ENCODE results near the gene HELZ.
A peak's percentile ranks its signal among the peaks of the same experiment; 100 is the strongest.

Gene HELZ

DNA sequence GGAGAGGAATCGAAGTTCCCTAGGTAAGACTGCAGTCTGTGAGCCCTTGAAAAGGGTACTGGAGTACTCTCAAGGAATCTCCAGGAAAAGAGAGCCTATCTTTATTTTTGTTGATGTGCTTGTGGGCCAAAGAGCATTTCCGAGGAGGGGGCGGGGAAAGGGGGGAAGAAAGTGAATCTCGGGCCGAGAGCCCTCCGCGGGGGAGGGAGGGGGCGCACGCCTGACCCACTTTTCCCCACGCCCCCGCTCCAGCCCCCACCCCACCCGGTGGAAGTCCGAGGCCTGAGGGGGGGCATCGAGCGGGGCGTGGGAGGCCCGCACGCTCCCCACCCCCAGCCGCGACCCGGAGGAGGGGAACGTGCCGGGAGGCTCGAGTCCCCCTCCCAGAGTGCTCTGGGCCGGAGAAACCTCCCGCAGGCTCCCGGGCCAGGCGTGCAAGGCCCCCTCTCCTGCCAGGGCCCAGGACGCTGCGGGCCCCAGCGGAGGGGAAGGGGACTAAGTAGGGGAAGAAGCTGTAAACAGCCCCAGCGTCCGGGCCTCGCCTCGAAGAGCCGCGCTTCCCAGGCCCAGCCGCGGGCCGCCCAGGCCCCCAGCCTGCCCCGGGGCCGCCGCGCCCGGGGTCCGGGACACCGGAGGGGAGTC lies 444 bp downstream of the HELZ start:
- Histone ChIP-seq H3K79me1 (ENCODE audit: low read length) (peaks cover 13% of the 10 kb centered on the region), H3K4me2 (ENCODE audit: low read length) (peak overlapping the region; percentile 67), H4K8ac (ENCODE audit: low read depth, low read length) (peak overlapping the region; percentile 92), H3K9ac (ENCODE audit: low read length) (peak overlapping the region; percentile 99), H3K27ac (ENCODE audit: low read depth, low read length) (peak overlapping the region; percentile 61), H2BK5ac (ENCODE audit: low read depth, low read length, poor library complexity) (peak overlapping the region; percentile 92), H4K91ac (ENCODE audit: low read depth, low read length) (peak overlapping the region; percentile 92), H2AK5ac (ENCODE audit: low read length) (peak overlapping the region; percentile 91), H3K9me3 (ENCODE audit: insufficient read depth, low read depth, low read length) (no peaks in the 10 kb centered on the region), H3K79me2 (ENCODE audit: control insufficient read depth, insufficient read depth, low read length, poor library complexity) (peaks cover 11% of the 10 kb centered on the region), H3K4me1 (ENCODE audit: control insufficient read depth in 1 of 2, insufficient read depth in 2 of 2, low read length in 2 of 2) (peaks cover 0 to 3% of the 10 kb centered on the region in 2 experiments), H3K14ac (ENCODE audit: low read length) (peak overlapping the region; percentile 90), H3K36me3 (ENCODE audit: control insufficient read depth in 1 of 2, insufficient read depth in 2 of 2, low read length in 2 of 2) (no peaks in the 10 kb centered on the region), H3K4ac (ENCODE audit: low read depth, low read length) (peak overlapping the region; percentile 98), H3K4me3 (ENCODE audit: low read depth, low read length) (peak overlapping the region; percentile 94), H3K27me3 (ENCODE audit: insufficient read depth, low read length) (no peaks in the 10 kb centered on the region), H4K12ac (ENCODE audit: low read depth, low read length) (peak overlapping the region; percentile 80), H3K18ac (ENCODE audit: low read length) (peak overlapping the region; percentile 98), H3K23ac (ENCODE audit: low read length) (no peak overlapping the region), H2AFZ (ENCODE audit: insufficient read depth, low read length, poor library complexity) (peak overlapping the region; percentile 93), H2BK120ac (ENCODE audit: insufficient read depth, low read length, poor library complexity) (peak overlapping the region; percentile 81), H2BK12ac (ENCODE audit: low read length) (peak overlapping the region; percentile 44)
- no peak for DNase-seq
- no CpG with 5 or more reads among the region's 47 CpGs for WGBS (ENCODE audit: extremely low coverage, insufficient coverage, insufficient read length)

DNA sequence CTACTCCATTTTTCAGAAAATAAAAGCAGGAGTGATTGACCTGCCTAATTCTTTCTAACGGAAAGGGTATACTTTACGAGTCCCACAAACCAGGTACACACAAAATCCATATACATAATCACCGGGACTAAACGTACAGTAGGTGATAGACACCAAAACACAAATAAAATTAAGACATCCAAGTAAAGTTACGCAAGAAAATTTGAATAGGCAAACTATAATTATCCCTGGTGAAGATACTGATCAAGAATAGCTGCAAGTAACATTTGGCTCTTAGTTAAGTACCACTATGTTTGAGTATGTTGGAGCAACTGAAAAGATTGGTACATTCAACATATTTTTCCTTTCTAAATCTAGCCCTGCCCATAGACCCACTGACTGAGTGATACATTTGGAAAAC lies 1.7 kb downstream of the HELZ start:
- peak in 1 of 2 donors; percentile 18 for DNase-seq
- no peak overlapping the region for H4K12ac ChIP-seq (ENCODE audit: low read depth, low read length)
- H3K79me2 ChIP-seq (ENCODE audit: control insufficient read depth, insufficient read depth, low read length, poor library complexity): peaks cover 11% of the 10 kb centered on the region
- peaks cover 0 to 3% of the 10 kb centered on the region in 2 experiments for H3K4me1 ChIP-seq (ENCODE audit: control insufficient read depth in 1 of 2, insufficient read depth in 2 of 2, low read length in 2 of 2)
- H2AK5ac ChIP-seq (ENCODE audit: low read length): no peak overlapping the region
- no peak overlapping the region for H3K14ac ChIP-seq (ENCODE audit: low read length)
- no peak overlapping the region for H2BK5ac ChIP-seq (ENCODE audit: low read depth, low read length, poor library complexity)
- H4K91ac ChIP-seq (ENCODE audit: low read depth, low read length): no peak overlapping the region
- H4K8ac ChIP-seq (ENCODE audit: low read depth, low read length): no peak overlapping the region
- H3K18ac ChIP-seq (ENCODE audit: low read length): no peak overlapping the region
- no peak overlapping the region for H3K4me2 ChIP-seq (ENCODE audit: low read length)
- H3K23ac ChIP-seq (ENCODE audit: low read length): no peak overlapping the region
- H3K4me3 ChIP-seq (ENCODE audit: low read depth, low read length): no peak overlapping the region
- H3K27me3 ChIP-seq (ENCODE audit: insufficient read depth, low read length): no peaks in the 10 kb centered on the region
- no peak overlapping the region for H2BK12ac ChIP-seq (ENCODE audit: low read length)
- H3K4ac ChIP-seq (ENCODE audit: low read depth, low read length): no peak overlapping the region
- no peak overlapping the region for H2AFZ ChIP-seq (ENCODE audit: insufficient read depth, low read length, poor library complexity)
- H3K79me1 ChIP-seq (ENCODE audit: low read length): peaks cover 13% of the 10 kb centered on the region
- no peak overlapping the region for H3K27ac ChIP-seq (ENCODE audit: low read depth, low read length)
- no CpG with 5 or more reads among the region's 5 CpGs for WGBS (ENCODE audit: extremely low coverage, insufficient coverage, insufficient read length)
- H2BK120ac ChIP-seq (ENCODE audit: insufficient read depth, low read length, poor library complexity): no peak overlapping the region
- H3K9me3 ChIP-seq (ENCODE audit: insufficient read depth, low read depth, low read length): no peaks in the 10 kb centered on the region
- H3K36me3 ChIP-seq (ENCODE audit: control insufficient read depth in 1 of 2, insufficient read depth in 2 of 2, low read length in 2 of 2): peaks cover 2 to 3% of the 10 kb centered on the region in 2 experiments
- H3K9ac ChIP-seq (ENCODE audit: low read length): no peak overlapping the region

DNA sequence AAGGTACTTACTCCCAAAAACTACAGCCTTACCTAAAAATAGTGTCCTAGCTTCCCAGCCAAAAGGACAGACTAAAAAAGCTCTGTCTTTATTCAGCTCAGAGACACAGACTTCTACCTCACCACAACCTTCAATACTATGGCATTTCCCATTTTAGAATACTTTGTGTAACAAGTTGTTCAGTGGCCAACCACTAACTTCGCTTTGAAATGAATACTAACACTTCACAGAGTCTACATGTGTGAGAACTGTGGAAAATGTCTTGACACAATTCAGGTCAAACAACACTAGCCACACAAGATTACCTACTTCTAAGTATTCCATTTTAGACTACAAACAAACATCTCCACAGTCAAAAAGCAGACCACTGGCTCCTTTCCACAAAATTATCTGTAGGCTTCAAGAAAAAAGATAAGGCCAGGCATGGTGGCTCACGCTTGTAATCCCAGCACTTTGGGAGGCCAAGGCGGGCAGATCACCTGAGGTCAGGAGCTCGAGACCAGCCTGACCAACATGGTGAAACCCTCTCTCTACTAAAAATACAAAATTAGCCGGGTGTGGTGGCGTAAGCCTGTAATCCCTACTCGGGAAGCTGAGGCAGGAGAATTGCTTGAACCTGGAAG lies 3.2 kb downstream of the HELZ start:
- no peak overlapping the region for H4K12ac ChIP-seq (ENCODE audit: low read depth, low read length)
- no peak overlapping the region for H3K18ac ChIP-seq (ENCODE audit: low read length)
- H3K23ac ChIP-seq (ENCODE audit: low read length): no peak overlapping the region
- H2BK120ac ChIP-seq (ENCODE audit: insufficient read depth, low read length, poor library complexity): no peak overlapping the region
- no peak overlapping the region for H3K14ac ChIP-seq (ENCODE audit: low read length)
- H3K4me1 ChIP-seq (ENCODE audit: control insufficient read depth in 1 of 2, insufficient read depth in 2 of 2, low read length in 2 of 2): peaks cover 0 to 2% of the 10 kb centered on the region in 2 experiments
- no peak for DNase-seq
- no peak overlapping the region for H4K8ac ChIP-seq (ENCODE audit: low read depth, low read length)
- no peak overlapping the region for H3K4me3 ChIP-seq (ENCODE audit: low read depth, low read length)
- peaks cover 5 to 11% of the 10 kb centered on the region in 2 experiments for H3K36me3 ChIP-seq (ENCODE audit: control insufficient read depth in 1 of 2, insufficient read depth in 2 of 2, low read length in 2 of 2)
- peaks cover 11% of the 10 kb centered on the region for H3K79me2 ChIP-seq (ENCODE audit: control insufficient read depth, insufficient read depth, low read length, poor library complexity)
- peaks cover 13% of the 10 kb centered on the region for H3K79me1 ChIP-seq (ENCODE audit: low read length)
- H2BK12ac ChIP-seq (ENCODE audit: low read length): no peak overlapping the region
- no peak overlapping the region for H2BK5ac ChIP-seq (ENCODE audit: low read depth, low read length, poor library complexity)
- no peaks in the 10 kb centered on the region for H3K27me3 ChIP-seq (ENCODE audit: insufficient read depth, low read length)
- no peaks in the 10 kb centered on the region for H3K9me3 ChIP-seq (ENCODE audit: insufficient read depth, low read depth, low read length)
- H3K4me2 ChIP-seq (ENCODE audit: low read length): no peak overlapping the region
- no CpG with 5 or more reads among the region's 7 CpGs for WGBS (ENCODE audit: extremely low coverage, insufficient coverage, insufficient read length)
- no peak overlapping the region for H2AK5ac ChIP-seq (ENCODE audit: low read length)
- H3K4ac ChIP-seq (ENCODE audit: low read depth, low read length): peak overlapping the region; percentile 36
- no peak overlapping the region for H2AFZ ChIP-seq (ENCODE audit: insufficient read depth, low read length, poor library complexity)
- no peak overlapping the region for H3K27ac ChIP-seq (ENCODE audit: low read depth, low read length)
- no peak overlapping the region for H3K9ac ChIP-seq (ENCODE audit: low read length)
- H4K91ac ChIP-seq (ENCODE audit: low read depth, low read length): no peak overlapping the region

DNA sequence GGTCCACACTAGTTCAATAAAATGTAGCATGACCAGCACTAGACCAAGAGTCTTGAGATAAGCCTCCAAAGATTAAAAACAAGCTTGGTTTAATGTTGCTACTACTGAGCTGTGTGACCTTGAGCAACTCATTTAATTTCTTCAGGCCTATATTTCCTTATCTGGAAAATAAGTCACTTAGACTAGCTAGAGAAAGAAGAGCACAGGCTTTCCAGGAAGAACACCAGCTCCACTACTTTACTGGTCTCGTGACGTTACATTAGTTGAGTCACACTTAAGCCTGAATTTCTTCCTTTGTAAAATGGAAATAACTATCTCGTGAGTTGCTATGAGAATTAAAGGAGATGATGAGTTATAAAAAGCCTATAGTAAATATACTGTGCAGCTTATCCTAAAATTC lies 5.4 kb downstream of the HELZ start:
- WGBS (ENCODE audit: extremely low coverage, insufficient coverage, insufficient read length): no CpG with 5 or more reads among the region's 3 CpGs

More for the DNA sequence above, 5.4 kb downstream of the HELZ start:
- Histone ChIP-seq H3K14ac (ENCODE audit: low read length) (no peak overlapping the region), H3K36me3 (ENCODE audit: control insufficient read depth in 1 of 2, insufficient read depth in 2 of 2, low read length in 2 of 2) (peaks cover 15 to 17% of the 10 kb centered on the region in 2 experiments), H4K12ac (ENCODE audit: low read depth, low read length) (no peak overlapping the region), H3K23ac (ENCODE audit: low read length) (no peak overlapping the region), H4K91ac (ENCODE audit: low read depth, low read length) (no peak overlapping the region), H3K4ac (ENCODE audit: low read depth, low read length) (no peak overlapping the region), H3K9me3 (ENCODE audit: insufficient read depth, low read depth, low read length) (no peaks in the 10 kb centered on the region), H3K27ac (ENCODE audit: low read depth, low read length) (no peak overlapping the region), H2AFZ (ENCODE audit: insufficient read depth, low read length, poor library complexity) (no peak overlapping the region), H3K79me1 (ENCODE audit: low read length) (peaks cover 1% of the 10 kb centered on the region), H3K18ac (ENCODE audit: low read length) (no peak overlapping the region), H3K4me2 (ENCODE audit: low read length) (no peak overlapping the region), H2BK12ac (ENCODE audit: low read length) (no peak overlapping the region), H4K8ac (ENCODE audit: low read depth, low read length) (no peak overlapping the region), H3K4me3 (ENCODE audit: low read depth, low read length) (no peak overlapping the region), H2BK5ac (ENCODE audit: low read depth, low read length, poor library complexity) (no peak overlapping the region), H2AK5ac (ENCODE audit: low read length) (no peak overlapping the region), H3K79me2 (ENCODE audit: control insufficient read depth, insufficient read depth, low read length, poor library complexity) (peaks cover 3% of the 10 kb centered on the region), H3K9ac (ENCODE audit: low read length) (no peak overlapping the region), H2BK120ac (ENCODE audit: insufficient read depth, low read length, poor library complexity) (no peak overlapping the region), H3K27me3 (ENCODE audit: insufficient read depth, low read length) (no peaks in the 10 kb centered on the region), H3K4me1 (ENCODE audit: control insufficient read depth in 1 of 2, insufficient read depth in 2 of 2, low read length in 2 of 2) (no peaks in the 10 kb centered on the region)
- peak; percentile 19 to 64 for DNase-seq
